Activated T-helper 1 cell treated with anti-CD3 and anti-CD28 coated beads, Interleukin-2, amount 50 U/mL, for 16 hours (primary cell): Measurements from ENCODE around the gene PSG6.
"Not testable (repeated sequence)": the region's sequence is repeated elsewhere in the genome, so short reads cannot be mapped to it uniquely, and the experiment has no call there.

ENCODE experiments used
- DNase-seq, 2 donors: peaks; one replicate each; pipeline ENCODE4 v3.0.0-alpha.2; 2020; ENCODE audit warnings: low read depth in 1 of 2, low spot score in 1 of 2

Gene PSG6

DNA sequence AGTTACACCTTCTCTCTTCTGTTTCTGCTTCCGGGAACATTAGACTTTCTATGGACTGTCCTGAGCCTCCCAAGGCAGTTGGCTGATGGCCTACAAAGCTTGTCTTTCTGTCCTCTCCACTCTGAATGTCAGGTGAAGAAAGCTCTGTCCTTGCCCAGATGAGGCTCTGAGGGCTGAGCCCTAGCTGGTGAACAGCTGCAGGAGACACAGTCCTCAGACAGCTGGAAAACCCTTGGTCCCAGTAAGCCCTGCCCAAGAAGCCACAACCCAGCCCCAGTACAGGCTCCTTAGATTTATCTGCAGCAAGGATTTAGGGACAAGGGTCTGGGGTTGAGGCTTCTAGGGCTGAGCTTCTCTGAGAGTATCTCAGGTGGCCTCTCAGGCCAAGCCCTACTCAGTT, 64.5 kb downstream of the PSG6 start:
- not testable (repeated sequence) for DNase-seq

DNA sequence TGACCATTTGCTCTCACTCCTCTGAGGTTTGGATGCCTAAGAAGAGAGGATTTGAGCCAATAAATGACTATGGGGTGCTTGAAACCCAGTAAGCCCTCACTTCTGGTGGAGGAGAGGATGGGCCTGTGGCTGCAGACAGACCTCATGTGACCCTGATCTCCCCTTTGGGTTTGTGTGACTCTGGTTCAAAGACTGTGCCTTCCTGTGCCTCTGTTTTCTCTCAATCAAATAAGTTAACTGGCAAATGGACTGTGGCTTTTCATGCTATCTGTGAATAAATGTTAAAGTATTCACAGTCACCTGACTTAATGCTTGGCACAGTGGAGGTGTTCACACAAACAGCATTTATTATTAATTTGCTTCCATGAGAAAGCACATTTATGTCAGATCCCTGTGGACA, 64.9 kb downstream of the PSG6 start:
- DNase-seq: not testable (repeated sequence)
